Caco-2 (cell line): ENCODE measurements around the gene CTSH. TPM values are rescaled to one million over a fixed set of nuclear protein-coding genes. Genes with fewer than 3 reads are reported as not detected.

Source experiments
- BruUV-seq: library from RNA; stranded (reverse); fragments of 400-500 nt; replicated peaks from 2 replicates; lab custom pipeline; 2021; lab: Mats Ljungman, UMichigan
- CTCF ChIA-PET: fragments of 300-600 bp; sonication (Branson Sonifier 250); formaldehyde crosslinking; loops from one replicate; lab custom pipeline; 2022; ENCODE audit warnings: antibody characterized with exemption; lab: Charles Lee
- POLR2A ChIA-PET: fragments of 300-600 bp; sonication (Branson Sonifier 250); formaldehyde crosslinking; loops from one replicate; lab custom pipeline; 2022; ENCODE audit warnings: antibody characterized with exemption; lab: Charles Lee
- DNase-seq, 2 experiments: peaks; one replicate each; pipeline versions ENCODE4 v3.0.0 to v3.0.0-alpha.2; 2020 to 2022
- H3K27me3 ChIP-seq: replicated peaks from 2 replicates; pipeline ENCODE4 v1.6.0; 2011; ENCODE audit warnings: low read length; ENCODE audit not compliant: control insufficient read depth, insufficient read depth
- H3K36me3 ChIP-seq: 2 replicates; pipeline ENCODE4 v1.5.1; 2011; ENCODE audit warnings: low read length; ENCODE audit not compliant: control insufficient read depth, insufficient read depth
- H3K4me1 ChIP-seq: fragments of 250-450 bp; sonication (Bioruptor Pico); 2 replicates; pipeline ENCODE4 v1.5.1; 2020; ENCODE audit warnings: mild to moderate bottlenecking
- H3K4me3 ChIP-seq: 2 replicates; pipeline ENCODE4 v1.5.1; 2011; ENCODE audit warnings: low read depth, mild to moderate bottlenecking, control low read depth, low read length
- H3K9me3 ChIP-seq: fragments of 250-450 bp; sonication (Bioruptor Pico); 2 replicates; pipeline ENCODE4 v1.5.1; 2020; ENCODE audit warnings: mild to moderate bottlenecking, moderate library complexity
- H3K27ac Mint-ChIP-seq: one replicate; pipeline ENCODE4 v1.8.0; 2022; ENCODE audit warnings: mixed read lengths; ENCODE audit not compliant: unreplicated experiment
- H3K27me3 Mint-ChIP-seq: one replicate; pipeline ENCODE4 v1.8.0; 2022; ENCODE audit warnings: mixed read lengths; ENCODE audit not compliant: insufficient read depth, unreplicated experiment
- H3K36me3 Mint-ChIP-seq: one replicate; pipeline ENCODE4 v1.8.0; 2022; ENCODE audit warnings: mild to moderate bottlenecking, mixed read lengths; ENCODE audit not compliant: insufficient read depth, unreplicated experiment
- H3K4me1 Mint-ChIP-seq: one replicate; pipeline ENCODE4 v1.8.0; 2022; ENCODE audit warnings: low read depth, mixed read lengths; ENCODE audit not compliant: unreplicated experiment
- H3K4me3 Mint-ChIP-seq: one replicate; pipeline ENCODE4 v1.8.0; 2022; ENCODE audit warnings: mild to moderate bottlenecking, moderate library complexity, mixed read lengths; ENCODE audit not compliant: unreplicated experiment
- H3K9me3 Mint-ChIP-seq: one replicate; pipeline ENCODE4 v1.8.0; 2022; ENCODE audit warnings: mixed read lengths; ENCODE audit not compliant: unreplicated experiment
- CTCF ChIP-seq, 2 experiments: fragments of 200-600 bp in 1 of 2; IDR thresholded peaks; 1 replicate in 1 of 2; 2 replicates in 1 of 2; pipeline versions ENCODE4 v1.5.1 to v1.8.0; 2011 to 2022; ENCODE audit warnings: antibody characterized with exemption in 1 of 2, control low read depth in 1 of 2, inconsistent platforms in 1 of 2, low read depth in 1 of 2, low read length in 1 of 2, mild to moderate bottlenecking in 1 of 2, moderate library complexity in 1 of 2; ENCODE audit not compliant: insufficient read depth in 1 of 2, severe bottlenecking in 1 of 2, unreplicated experiment in 1 of 2
- intact Hi-C: fragments of 100-400 bp; cut with micrococcal nuclease; formaldehyde crosslinking; loops from one replicate; pipeline ENCODE4 v1.10.0; 2022; ENCODE audit not compliant: unreplicated experiment
- total RNA-seq: library from RNA; stranded (reverse); gene quantifications from 2 replicates; pipeline ENCODE4 v1.2.3, GENCODE V29; 2022

The CTSH gene
- total RNA-seq, 1 experiment from 2014 or later = 183 TPM

GRCh38 chr15:78913012-78913411 is 31.8 kb downstream of the CTSH start:
- intact Hi-C loops = loop anchor here (5.0 kb wide), 1 partner anchor 274 kb away; no protein-coding TSS in a partner anchor
- no peak for TF ChIP-seq CTCF (IDR thresholded peaks at IDR 0.05; ENCODE audit: insufficient read depth in 1 of 2, low read depth in 1 of 2, low read length in 1 of 2, severe bottlenecking in 1 of 2, unreplicated experiment in 1 of 2)
- Mint-ChIP-seq H3K27me3 (no peaks in the 10 kb centered on the region), H3K4me3 (no peak overlapping the region), H3K9me3 (no peaks in the 10 kb centered on the region), H3K36me3 (peaks cover 56% of the 10 kb centered on the region), H3K27ac (no peak overlapping the region), H3K4me1 (no peaks in the 10 kb centered on the region)
- peaks cover 2% of the 10 kb centered on the region for H3K36me3 ChIP-seq
- peaks cover 8% of the 10 kb centered on the region for H3K4me1 ChIP-seq
- H3K4me3 ChIP-seq = no peak overlapping the region
- DNase-seq = no peak
- POLR2A ChIA-PET = no interaction called here
- CTCF ChIA-PET = no interaction called here
- H3K9me3 ChIP-seq = no peaks in the 10 kb centered on the region
- BruUV-seq = no TSS peak
- H3K27me3 ChIP-seq = no peaks in the 10 kb centered on the region

GRCh38 chr15:78912316-78912715 is 32.5 kb downstream of the CTSH start:
- H3K27me3 Mint-ChIP-seq = no peaks in the 10 kb centered on the region
- H3K4me3 ChIP-seq = no peak overlapping the region
- ChIA-PET CTCF (no interaction called here), POLR2A (no interaction called here)
- H3K27ac Mint-ChIP-seq = peak overlapping the region; percentile 3
- no TSS peak for BruUV-seq
- intact Hi-C loops = loop anchor here (5.0 kb wide), 1 partner anchor 275 kb away; no protein-coding TSS in a partner anchor
- H3K4me1 ChIP-seq = peaks cover 4% of the 10 kb centered on the region
- no peak overlapping the region for H3K4me3 Mint-ChIP-seq
- H3K4me1 Mint-ChIP-seq = no peaks in the 10 kb centered on the region
- no peaks in the 10 kb centered on the region for H3K27me3 ChIP-seq
- no peaks in the 10 kb centered on the region for H3K9me3 Mint-ChIP-seq
- H3K36me3 ChIP-seq = peaks cover 2% of the 10 kb centered on the region
- no peak for DNase-seq
- TF ChIP-seq CTCF (IDR thresholded peaks at IDR 0.05; ENCODE audit: insufficient read depth in 1 of 2, low read depth in 1 of 2, low read length in 1 of 2, severe bottlenecking in 1 of 2, unreplicated experiment in 1 of 2) = no peak
- H3K36me3 Mint-ChIP-seq = peaks cover 63% of the 10 kb centered on the region
- no peaks in the 10 kb centered on the region for H3K9me3 ChIP-seq

GRCh38 chr15:78910271-78910670 is 34.6 kb downstream of the CTSH start:
- H3K4me1 ChIP-seq = no peaks in the 10 kb centered on the region
- CTCF ChIA-PET = interaction anchor here (4.6 kb wide), 1 partner anchor 69 kb away, joined by 34 read pairs; no protein-coding TSS in a partner anchor
- no peaks in the 10 kb centered on the region for H3K27me3 ChIP-seq
- H3K27ac Mint-ChIP-seq = no peak overlapping the region
- no peaks in the 10 kb centered on the region for H3K9me3 ChIP-seq
- no peak overlapping the region for H3K4me3 ChIP-seq
- DNase-seq = no peak
- no peaks in the 10 kb centered on the region for H3K27me3 Mint-ChIP-seq
- H3K4me3 Mint-ChIP-seq = no peak overlapping the region
- TF ChIP-seq CTCF (IDR thresholded peaks at IDR 0.05; ENCODE audit: insufficient read depth in 1 of 2, low read depth in 1 of 2, low read length in 1 of 2, severe bottlenecking in 1 of 2, unreplicated experiment in 1 of 2) = no peak
- POLR2A ChIA-PET = no interaction called here
- BruUV-seq = no TSS peak
- H3K4me1 Mint-ChIP-seq = no peaks in the 10 kb centered on the region
- intact Hi-C loops = loop anchor here (1.0 to 5.0 kb wide), 2 partner anchors 69 to 277 kb away; no protein-coding TSS in a partner anchor
- H3K36me3 ChIP-seq = peaks cover 4% of the 10 kb centered on the region
- H3K9me3 Mint-ChIP-seq = no peaks in the 10 kb centered on the region
- H3K36me3 Mint-ChIP-seq = peaks cover 73% of the 10 kb centered on the region
